GM23338 (cell line): ENCODE data around the gene TREM2.

Experiments
- CREB1 ChIP-seq: fragments of 250-450 bp; sonication (Bioruptor Pico); IDR thresholded peaks from 2 replicates; pipeline ENCODE4 v1.5.0; 2020; ENCODE audit warnings: low read depth, mild to moderate bottlenecking, moderate library complexity
- CTCF ChIP-seq, 2 experiments: fragments of 200-600 bp in 1 of 2; sonication (generic) in 1 of 2; conservative IDR thresholded peaks; 2 replicates each; pipeline versions ENCODE4 v1.5.1 to v1.6.1; 2016 to 2017; ENCODE audit warnings: antibody characterized with exemption in 2 of 2, low read depth in 2 of 2, mild to moderate bottlenecking in 2 of 2, moderate library complexity in 1 of 2
- EZH2 ChIP-seq: fragments of 200-600 bp; sonication (generic); IDR thresholded peaks from one replicate; pipeline ENCODE4 v1.8.0; 2017; ENCODE audit warnings: antibody characterized with exemption, mild to moderate bottlenecking, low read depth; ENCODE audit not compliant: unreplicated experiment
- JUNB ChIP-seq: IDR thresholded peaks from one replicate; pipeline ENCODE4 v1.6.1; 2016; ENCODE audit warnings: antibody characterized with exemption; ENCODE audit not compliant: unreplicated experiment
- POLR2AphosphoS5 ChIP-seq: IDR thresholded peaks from 2 replicates; pipeline ENCODE4 v1.6.1; 2016; ENCODE audit warnings: antibody characterized with exemption, low read depth
- REST ChIP-seq: IDR thresholded peaks from one replicate; pipeline ENCODE4 v1.6.1; 2018; ENCODE audit warnings: antibody characterized with exemption; ENCODE audit not compliant: unreplicated experiment
- ZNF114 ChIP-seq: fragments of 250-450 bp; sonication (Bioruptor Pico); IDR thresholded peaks from 2 replicates; pipeline ENCODE4 v1.5.0; 2020; ENCODE audit warnings: mild to moderate bottlenecking, moderate library complexity
- ZNF331 ChIP-seq: fragments of 250-450 bp; sonication (Bioruptor Pico); IDR thresholded peaks from 2 replicates; pipeline ENCODE4 v1.5.0; 2020; ENCODE audit warnings: low read depth, mild to moderate bottlenecking, moderate library complexity
- TF ChIP-seq, protein P1 (sequence below): IDR thresholded peaks from 2 replicates; pipeline ENCODE4 v1.6.1; 2016; ENCODE audit warnings: antibody characterized with exemption

- no peak for TF ChIP-seq CTCF (conservative IDR thresholded peaks at IDR 0.05; ENCODE audit: low read depth in 2 of 2)
- no peak for TF ChIP-seq JUNB
- no peak for TF ChIP-seq POLR2AphosphoS5
- TF ChIP-seq REST: no peak
- TF ChIP-seq EZH2: no peak
- no peak for TF ChIP-seq ZNF331 (CRISPR knock-in tag)
- no peak for TF ChIP-seq CREB1 (CRISPR knock-in tag)
- TF ChIP-seq, protein P1, sequence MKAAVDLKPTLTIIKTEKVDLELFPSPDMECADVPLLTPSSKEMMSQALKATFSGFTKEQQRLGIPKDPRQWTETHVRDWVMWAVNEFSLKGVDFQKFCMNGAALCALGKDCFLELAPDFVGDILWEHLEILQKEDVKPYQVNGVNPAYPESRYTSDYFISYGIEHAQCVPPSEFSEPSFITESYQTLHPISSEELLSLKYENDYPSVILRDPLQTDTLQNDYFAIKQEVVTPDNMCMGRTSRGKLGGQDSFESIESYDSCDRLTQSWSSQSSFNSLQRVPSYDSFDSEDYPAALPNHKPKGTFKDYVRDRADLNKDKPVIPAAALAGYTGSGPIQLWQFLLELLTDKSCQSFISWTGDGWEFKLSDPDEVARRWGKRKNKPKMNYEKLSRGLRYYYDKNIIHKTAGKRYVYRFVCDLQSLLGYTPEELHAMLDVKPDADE: no peak
- TF ChIP-seq ZNF114 (CRISPR knock-in tag): no peak
Observed at GRCh38 chr6:41179163-41179562, 16.2 kb upstream of the TREM2 start.
